Measurements from ENCODE around the gene PHLDB2.

Gene PHLDB2

DNA sequence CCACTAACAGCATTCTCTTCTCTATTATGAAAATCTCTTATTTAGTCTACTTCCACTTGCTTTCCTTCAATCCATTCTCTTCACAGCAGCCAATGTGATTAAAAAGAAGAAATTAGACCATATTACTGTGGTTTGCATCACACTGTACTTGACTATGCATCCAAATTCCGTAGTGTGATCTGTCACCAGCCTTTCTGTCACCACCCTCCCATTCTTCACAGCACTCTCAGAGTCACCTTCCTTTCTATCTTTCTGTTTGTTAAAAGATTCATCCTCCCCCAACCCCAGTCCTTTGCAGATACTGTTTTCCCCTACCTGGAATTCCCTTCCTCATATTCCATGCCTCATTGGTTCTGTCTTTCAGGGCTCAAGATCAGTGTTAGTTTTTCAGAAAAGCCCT lies 64.7 kb downstream of the PHLDB2 start:
- no peak for DNase-seq (ENCODE audit: low read depth in 2 of 2)

- DNase-seq (ENCODE audit: low read depth in 2 of 2): no peak
Observed at GRCh38 chr3:111924283-111924682, 65.2 kb downstream of the PHLDB2 start.

DNA sequence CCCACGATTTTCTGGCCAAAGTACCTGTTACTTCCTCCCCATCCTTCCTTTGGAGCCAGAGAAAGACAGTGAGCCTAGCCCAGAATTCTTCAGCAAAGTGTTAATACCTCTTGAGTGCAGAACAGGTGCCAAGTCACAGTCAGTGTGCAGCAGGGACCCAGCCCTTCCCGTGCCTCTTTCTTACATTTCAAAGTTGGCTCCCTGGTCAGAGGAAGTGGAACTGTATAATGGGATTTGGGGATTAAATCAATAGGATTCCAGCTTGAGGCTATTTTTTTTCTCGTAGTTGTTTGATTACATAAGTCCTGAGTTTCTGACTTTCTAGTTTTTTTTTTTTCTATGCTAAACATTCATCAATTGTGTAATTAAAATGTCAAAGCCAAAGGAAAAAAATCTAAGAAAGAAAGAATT lies 67.2 kb downstream of the PHLDB2 start:
- DNase-seq (ENCODE audit: low read depth in 2 of 2): no peak

DNA sequence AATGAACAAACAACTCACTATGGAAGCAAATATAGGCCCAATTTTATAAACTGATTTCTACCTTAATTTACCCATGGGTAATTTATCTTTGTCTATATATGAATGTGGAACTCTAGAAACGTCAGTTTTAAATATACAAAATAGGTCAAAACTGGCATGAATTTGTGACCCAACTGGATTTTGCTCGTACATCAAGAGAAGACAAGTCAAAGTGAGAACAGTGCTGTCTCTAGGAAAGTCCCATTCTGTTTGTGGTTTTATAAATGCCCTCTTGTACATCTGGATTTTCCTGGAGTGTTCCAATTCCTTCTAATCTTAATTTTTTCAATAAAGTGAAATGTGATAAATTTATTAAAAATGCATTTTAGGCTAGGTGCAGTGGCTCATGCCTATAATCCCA lies 69.5 kb downstream of the PHLDB2 start:
- DNase-seq (ENCODE audit: low read depth in 2 of 2): no peak

- no peak for DNase-seq (ENCODE audit: low read depth in 2 of 2)
Observed at GRCh38 chr3:111929484-111929883, 70.4 kb downstream of the PHLDB2 start.

DNA sequence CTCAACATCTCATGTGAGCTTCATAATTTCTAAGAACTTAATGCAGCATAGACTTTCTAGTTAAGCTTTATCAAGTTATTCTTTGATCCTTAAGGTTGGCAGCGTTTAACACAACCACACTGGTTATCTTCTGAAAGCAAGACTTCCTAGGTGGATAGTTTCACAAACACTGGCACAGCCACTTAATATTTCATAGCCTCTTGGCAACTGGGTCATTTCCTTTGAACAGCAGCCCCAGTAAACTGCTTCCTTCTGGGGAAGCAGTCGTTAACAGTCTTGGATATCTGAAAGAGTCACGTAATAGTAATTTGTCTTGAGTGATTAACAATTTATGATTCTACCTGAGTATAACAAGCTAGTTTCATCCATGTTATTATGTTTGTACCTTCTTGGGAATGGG lies 73.9 kb downstream of the PHLDB2 start:
- DNase-seq (ENCODE audit: low read depth in 2 of 2): no peak

DNA sequence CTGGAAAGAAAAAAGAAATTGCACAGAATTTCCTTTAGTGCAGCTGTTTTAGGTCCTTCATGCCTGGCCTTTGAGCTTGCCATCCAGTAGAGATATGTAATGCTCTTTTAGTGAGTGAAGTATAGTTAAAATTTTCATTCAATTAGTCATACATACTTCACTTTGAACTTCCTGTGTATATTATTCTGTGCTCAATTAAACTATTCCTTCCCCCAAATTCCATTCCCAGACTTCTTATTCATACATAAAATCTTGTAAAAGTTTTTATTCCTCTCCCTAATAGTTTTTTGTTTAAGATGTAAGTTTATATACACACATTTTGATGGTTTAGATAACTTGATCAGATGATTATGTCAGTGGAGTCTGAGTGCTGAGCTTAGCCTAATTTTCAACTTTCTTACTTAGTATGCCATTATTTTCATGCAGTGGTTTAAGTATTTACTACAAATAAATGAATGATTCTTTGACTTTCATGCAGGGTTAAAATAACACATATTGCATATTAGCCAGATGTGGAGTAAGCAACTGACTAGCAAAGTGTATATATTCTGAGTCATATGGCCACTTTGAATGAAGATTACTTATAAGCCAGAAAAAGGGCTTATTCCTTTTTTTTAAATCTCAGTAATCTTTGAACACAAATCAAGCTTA lies 77.3 kb downstream of the PHLDB2 start:
- DNase-seq (ENCODE audit: low read depth in 2 of 2): no peak

GRCh38 chr3:111936967-111937366 lies 77.9 kb downstream of the PHLDB2 start:
- DNase-seq (ENCODE audit: low read depth in 2 of 2): no peak

GRCh38 chr3:111937871-111938270 lies 78.8 kb downstream of the PHLDB2 start:
- DNase-seq (ENCODE audit: low read depth in 2 of 2): no peak

DNA sequence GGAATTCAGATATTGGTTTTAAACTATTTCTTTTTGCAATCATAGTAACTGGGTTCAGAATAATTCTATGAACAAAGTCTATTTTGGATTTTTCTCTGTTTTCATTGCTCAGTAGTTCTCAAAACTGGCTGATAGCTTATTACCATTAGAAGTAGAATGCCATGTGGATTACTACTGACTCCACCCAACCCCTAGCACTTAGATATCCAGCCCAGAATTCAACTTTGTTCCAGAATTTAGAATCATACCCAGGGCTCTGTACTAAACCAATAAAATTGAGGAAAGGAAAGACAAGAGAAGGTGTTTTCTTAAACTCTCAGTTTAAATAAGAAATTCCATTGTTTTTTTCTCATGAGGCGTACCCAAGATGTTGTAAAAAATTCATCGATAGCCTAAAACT lies 80.8 kb downstream of the PHLDB2 start:
- DNase-seq (ENCODE audit: low read depth in 2 of 2): no peak

DNA sequence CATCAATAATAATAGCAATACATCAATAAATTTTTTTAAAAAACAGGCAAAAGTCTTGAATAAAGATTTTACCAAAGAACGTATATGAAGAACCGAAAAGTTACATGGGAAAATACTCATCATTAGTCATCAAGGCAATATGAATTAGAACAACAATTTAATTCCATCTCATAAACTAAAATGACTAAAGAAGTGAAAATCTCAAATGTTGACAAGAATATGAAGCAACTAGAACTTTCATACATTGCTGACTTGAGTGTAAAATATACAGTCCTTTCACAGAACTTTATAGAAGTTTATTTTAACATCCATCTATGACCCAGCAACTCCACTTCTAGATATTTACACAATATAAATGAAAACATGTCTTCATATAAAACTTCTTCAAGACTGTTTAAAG lies 84.5 kb downstream of the PHLDB2 start:
- no peak for DNase-seq (ENCODE audit: low read depth in 2 of 2)

DNA sequence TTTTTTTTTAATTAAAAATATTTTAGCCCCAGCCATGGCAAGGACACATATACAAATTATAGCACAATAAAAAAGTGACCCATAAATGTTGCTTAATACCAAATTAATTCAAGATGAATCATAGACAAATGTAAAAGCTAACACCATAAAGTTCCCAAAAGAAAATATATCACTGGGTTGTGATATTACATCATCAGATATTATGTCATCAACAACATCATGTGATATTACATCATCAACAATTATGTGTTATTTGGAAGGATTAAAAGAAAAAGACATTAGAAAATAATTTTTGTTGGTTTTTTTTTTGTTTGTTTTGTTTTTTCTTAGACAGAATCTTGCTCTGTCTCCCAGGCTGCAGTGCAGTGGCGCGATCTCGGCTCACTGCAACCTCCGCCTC lies 85.3 kb downstream of the PHLDB2 start:
- DNase-seq (ENCODE audit: low read depth in 2 of 2): no peak

DNA sequence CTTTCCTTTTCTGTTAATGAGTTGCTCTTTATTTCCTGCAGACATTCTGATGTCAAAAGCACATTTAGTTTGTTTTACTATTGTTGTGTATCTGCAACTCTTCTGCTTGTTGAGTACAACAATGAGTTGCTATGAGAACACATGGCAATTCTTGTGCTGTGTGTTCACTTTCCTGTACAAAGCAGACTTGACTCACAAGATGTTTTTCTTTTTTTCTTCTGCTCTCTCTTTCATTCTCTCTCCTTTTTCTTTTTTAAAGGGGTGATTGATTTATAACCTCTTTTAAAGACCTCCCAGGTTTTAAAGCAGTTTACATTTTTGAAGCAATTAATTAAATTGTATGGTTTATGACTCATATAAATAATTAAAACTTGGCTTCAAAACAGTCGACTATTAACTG lies 88.2 kb downstream of the PHLDB2 start:
- DNase-seq (ENCODE audit: low read depth in 2 of 2): no peak

DNA sequence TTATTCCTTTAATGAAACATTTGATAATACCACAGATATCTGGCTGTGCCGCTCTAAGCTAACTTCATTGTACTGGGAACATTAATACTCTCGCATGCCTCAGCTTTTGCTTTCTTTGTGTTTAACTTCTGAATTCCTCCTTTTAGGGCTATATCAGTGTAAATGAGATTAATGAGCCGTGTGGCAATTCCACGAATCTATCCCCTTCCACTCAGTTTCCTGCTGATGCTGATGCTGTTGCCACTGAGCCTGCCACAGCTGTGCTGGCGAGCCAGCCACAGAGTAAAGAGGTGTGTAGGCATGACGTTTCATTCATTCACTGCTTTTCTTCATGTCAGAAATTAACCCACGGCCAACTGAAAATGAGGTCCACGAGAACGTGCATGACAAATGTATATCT lies 89.7 kb downstream of the PHLDB2 start:
- no peak for DNase-seq (ENCODE audit: low read depth in 2 of 2)

DNA sequence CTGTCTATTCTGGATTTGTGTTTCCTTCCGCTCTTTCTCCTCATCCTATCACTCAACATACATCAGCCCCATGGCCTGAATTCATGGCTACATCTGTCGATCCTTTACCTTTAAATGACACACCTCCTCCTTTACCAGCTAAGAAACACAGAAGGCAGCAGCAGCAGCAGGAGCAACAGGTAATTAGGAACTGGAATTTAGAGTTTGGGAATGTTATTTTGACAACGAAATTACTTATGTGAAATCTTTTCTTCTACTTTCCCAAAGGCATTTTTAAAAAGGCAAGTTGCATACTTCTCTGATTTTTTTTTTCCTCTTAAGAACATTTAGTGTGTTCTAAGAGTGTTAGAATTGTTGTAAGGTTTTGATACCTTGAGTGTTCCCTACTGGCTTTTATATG lies 90.6 kb downstream of the PHLDB2 start:
- no peak for DNase-seq (ENCODE audit: low read depth in 2 of 2)

DNA sequence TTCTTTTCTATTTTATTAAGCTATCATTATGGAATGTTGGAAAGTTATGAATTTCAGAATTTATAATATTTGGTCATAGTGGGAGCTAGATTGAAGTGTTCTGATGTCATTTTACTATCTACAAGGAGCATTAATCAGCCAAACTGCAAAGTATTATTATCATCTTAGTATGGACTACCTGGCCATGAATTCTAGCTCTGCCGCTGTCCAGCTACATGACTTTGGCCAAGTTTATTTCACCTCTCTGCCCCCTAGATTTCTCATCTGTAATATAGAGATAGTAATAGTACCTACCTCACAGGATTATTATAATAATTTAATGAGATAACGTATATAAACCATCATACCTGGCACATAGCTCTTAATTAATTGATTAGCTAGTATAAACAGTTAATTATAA lies 92.0 kb downstream of the PHLDB2 start:
- no peak for DNase-seq (ENCODE audit: low read depth in 2 of 2)

GRCh38 chr3:111952086-111952485 lies 93.0 kb downstream of the PHLDB2 start:
- no peak for DNase-seq (ENCODE audit: low read depth in 2 of 2)

GRCh38 chr3:111952866-111953450 lies 93.9 kb downstream of the PHLDB2 start:
- no peak for DNase-seq (ENCODE audit: low read depth in 2 of 2)

- no peak for DNase-seq (ENCODE audit: low read depth in 2 of 2)
Observed at GRCh38 chr3:111954228-111954990, 95.3 kb downstream of the PHLDB2 start.

DNA sequence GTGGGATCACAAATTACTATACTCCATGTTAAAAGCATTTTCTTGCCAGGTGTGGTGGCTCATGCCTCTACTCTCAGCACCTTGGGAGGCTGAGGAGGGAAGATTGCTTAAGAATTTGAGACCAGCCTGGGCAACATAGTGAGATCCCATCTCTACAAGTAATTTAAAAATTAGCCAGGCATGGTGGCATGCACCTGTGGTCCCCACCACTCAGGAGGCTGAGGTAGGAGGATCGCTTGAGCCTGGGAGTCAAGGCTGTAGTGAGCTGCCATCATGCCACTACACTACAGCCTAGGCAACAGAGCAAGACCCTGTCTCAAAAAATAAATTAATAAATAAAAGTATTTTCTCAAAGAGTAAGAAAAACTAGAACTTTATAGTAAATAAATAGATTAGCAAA lies 96.8 kb downstream of the PHLDB2 start:
- no peak for DNase-seq (ENCODE audit: low read depth in 2 of 2)

DNA sequence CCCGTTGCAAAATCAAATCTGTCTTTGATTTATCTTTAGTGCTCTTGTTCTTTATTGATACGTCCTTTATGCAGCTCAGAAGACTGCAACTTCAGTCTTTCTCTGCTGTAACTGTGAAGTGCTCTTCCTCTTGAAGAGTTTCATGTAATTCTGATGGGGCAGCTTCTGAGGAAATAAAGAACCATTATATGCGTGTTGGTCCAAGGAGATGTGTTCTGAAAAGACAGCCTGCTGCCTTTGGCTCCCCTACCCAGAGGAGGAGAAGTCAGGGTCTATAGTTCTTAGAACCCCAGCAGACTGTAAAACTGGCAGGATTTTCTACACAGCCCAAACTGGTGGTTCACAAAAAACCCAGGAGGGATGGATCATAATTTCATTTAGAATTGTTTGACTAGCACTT lies 97.4 kb downstream of the PHLDB2 start:
- no peak for DNase-seq (ENCODE audit: low read depth in 2 of 2)

- DNase-seq (ENCODE audit: low read depth in 2 of 2): no peak
Observed at GRCh38 chr3:111956995-111957734, 98.1 kb downstream of the PHLDB2 start.
